ENCODE results near the gene FMR1NB.

The FMR1NB gene

GRCh38 chrX:148070504-148070877 lies 89.4 kb downstream of the FMR1NB start:
- peak; percentile 3 for DNase-seq (ENCODE audit: low spot score)
